ENCODE data around the gene HSF2. TPM values are rescaled to one million over a fixed set of nuclear protein-coding genes. Genes with fewer than 3 reads are reported as not detected.

Gene HSF2
- total RNA-seq, 4 donors from 2014 or later, result 6.9 to 21.5 (median 11.4) TPM

- Histone ChIP-seq H3K4me1 (no peaks in the 10 kb centered on the region), H3K27me3 (no peaks in the 10 kb centered on the region), H3K27ac (no peak overlapping the region), H3K9me3 (no peaks in the 10 kb centered on the region), H3K36me3 (no peaks in the 10 kb centered on the region), H3K4me3 (no peak overlapping the region)
- no peak for TF ChIP-seq POLR2A (IDR thresholded peaks at IDR 0.05)
- TF ChIP-seq, protein P1, sequence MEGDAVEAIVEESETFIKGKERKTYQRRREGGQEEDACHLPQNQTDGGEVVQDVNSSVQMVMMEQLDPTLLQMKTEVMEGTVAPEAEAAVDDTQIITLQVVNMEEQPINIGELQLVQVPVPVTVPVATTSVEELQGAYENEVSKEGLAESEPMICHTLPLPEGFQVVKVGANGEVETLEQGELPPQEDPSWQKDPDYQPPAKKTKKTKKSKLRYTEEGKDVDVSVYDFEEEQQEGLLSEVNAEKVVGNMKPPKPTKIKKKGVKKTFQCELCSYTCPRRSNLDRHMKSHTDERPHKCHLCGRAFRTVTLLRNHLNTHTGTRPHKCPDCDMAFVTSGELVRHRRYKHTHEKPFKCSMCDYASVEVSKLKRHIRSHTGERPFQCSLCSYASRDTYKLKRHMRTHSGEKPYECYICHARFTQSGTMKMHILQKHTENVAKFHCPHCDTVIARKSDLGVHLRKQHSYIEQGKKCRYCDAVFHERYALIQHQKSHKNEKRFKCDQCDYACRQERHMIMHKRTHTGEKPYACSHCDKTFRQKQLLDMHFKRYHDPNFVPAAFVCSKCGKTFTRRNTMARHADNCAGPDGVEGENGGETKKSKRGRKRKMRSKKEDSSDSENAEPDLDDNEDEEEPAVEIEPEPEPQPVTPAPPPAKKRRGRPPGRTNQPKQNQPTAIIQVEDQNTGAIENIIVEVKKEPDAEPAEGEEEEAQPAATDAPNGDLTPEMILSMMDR (IDR thresholded peaks at IDR 0.05), result no peak
- DNase-seq, result no peak
Measured at GRCh38 chr6:122365775-122366403, 33.6 kb upstream of the HSF2 start.

GRCh38 chr6:122367171-122367570, 32.3 kb upstream of the HSF2 start:
- TF ChIP-seq, protein P1 (IDR thresholded peaks at IDR 0.05), result no peak
- TF ChIP-seq POLR2A (IDR thresholded peaks at IDR 0.05), result no peak
- H3K4me1 ChIP-seq, result no peaks in the 10 kb centered on the region
- H3K36me3 ChIP-seq, result no peaks in the 10 kb centered on the region
- no peak overlapping the region for H3K4me3 ChIP-seq
- DNase-seq, result no peak
- no peaks in the 10 kb centered on the region for H3K9me3 ChIP-seq
- no peaks in the 10 kb centered on the region for H3K27me3 ChIP-seq
- no peak overlapping the region for H3K27ac ChIP-seq

GRCh38 chr6:122369536-122369935, 29.9 kb upstream of the HSF2 start:
- Histone ChIP-seq H3K4me1 (no peaks in the 10 kb centered on the region), H3K4me3 (no peak overlapping the region), H3K9me3 (no peaks in the 10 kb centered on the region), H3K27me3 (no peaks in the 10 kb centered on the region), H3K36me3 (no peaks in the 10 kb centered on the region), H3K27ac (no peak overlapping the region)
- no peak for DNase-seq
- TF ChIP-seq, protein P1 (IDR thresholded peaks at IDR 0.05), result no peak
- TF ChIP-seq POLR2A (IDR thresholded peaks at IDR 0.05), result no peak

DNA sequence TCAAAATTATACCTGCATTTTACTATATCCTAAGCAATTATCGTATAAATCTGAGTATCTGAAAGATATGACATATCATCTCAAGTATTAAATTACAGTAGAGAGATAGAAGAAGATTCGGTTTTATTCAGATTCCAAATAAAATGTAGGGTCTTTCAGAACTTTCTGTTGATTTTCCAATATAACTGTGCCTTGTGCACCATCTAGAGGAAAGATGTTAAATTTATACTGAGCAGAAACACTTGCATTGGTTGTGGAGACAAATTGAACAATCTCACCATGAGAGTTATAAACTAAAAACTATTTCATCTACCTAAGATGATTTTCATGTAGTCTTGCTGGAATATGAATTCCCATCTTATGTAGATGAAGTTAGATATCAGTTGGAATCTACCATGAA, 26.8 kb upstream of the HSF2 start:
- Histone ChIP-seq H3K4me3 (no peak overlapping the region), H3K27ac (no peak overlapping the region), H3K4me1 (no peaks in the 10 kb centered on the region), H3K9me3 (no peaks in the 10 kb centered on the region), H3K36me3 (no peaks in the 10 kb centered on the region), H3K27me3 (no peaks in the 10 kb centered on the region)
- DNase-seq, result no peak
- TF ChIP-seq POLR2A (IDR thresholded peaks at IDR 0.05), result no peak
- TF ChIP-seq, protein P1 (IDR thresholded peaks at IDR 0.05), result peak in 2 of 6 experiments; percentile 14 to 21

- no peaks in the 10 kb centered on the region for H3K36me3 ChIP-seq
- no peaks in the 10 kb centered on the region for H3K9me3 ChIP-seq
- H3K4me1 ChIP-seq, result no peaks in the 10 kb centered on the region
- H3K27ac ChIP-seq, result no peak overlapping the region
- TF ChIP-seq, protein P1 (IDR thresholded peaks at IDR 0.05), result no peak
- TF ChIP-seq POLR2A (IDR thresholded peaks at IDR 0.05), result no peak
- no peak overlapping the region for H3K4me3 ChIP-seq
- no peak for DNase-seq
- no peaks in the 10 kb centered on the region for H3K27me3 ChIP-seq
Measured at GRCh38 chr6:122374307-122374706, 25.1 kb upstream of the HSF2 start.

DNA sequence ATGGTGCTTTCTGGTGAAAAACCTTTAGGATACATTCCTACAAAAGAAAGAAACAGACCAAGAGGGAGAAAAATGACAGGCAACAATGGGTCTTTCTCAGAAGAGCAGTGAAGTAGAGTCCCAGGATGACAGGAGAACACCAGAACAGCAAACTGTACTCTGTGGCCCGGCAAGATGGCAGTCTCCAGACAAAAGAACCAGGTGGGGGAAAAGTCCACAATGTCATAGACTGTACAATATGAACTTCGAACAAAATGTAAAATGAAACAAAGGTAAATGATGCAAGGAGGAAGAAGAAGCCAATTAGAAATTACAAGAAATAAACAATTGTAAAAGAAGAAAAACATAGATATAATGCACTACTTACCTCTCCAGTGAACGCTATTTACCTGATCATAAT, 23.2 kb upstream of the HSF2 start:
- no peak overlapping the region for H3K4me3 ChIP-seq
- no peaks in the 10 kb centered on the region for H3K27me3 ChIP-seq
- no peak for TF ChIP-seq POLR2A (IDR thresholded peaks at IDR 0.05)
- TF ChIP-seq, protein P1 (IDR thresholded peaks at IDR 0.05), result no peak
- no peak overlapping the region for H3K27ac ChIP-seq
- H3K36me3 ChIP-seq, result no peaks in the 10 kb centered on the region
- H3K9me3 ChIP-seq, result no peaks in the 10 kb centered on the region
- no peaks in the 10 kb centered on the region for H3K4me1 ChIP-seq
- no peak for DNase-seq
